ENCODE data around the gene HGFAC. TPM values are rescaled to one million over a fixed set of nuclear protein-coding genes. Genes with fewer than 3 reads are reported as not detected.

HGFAC gene
- total RNA-seq, 4 donors from 2014 or later: not detected

DNA sequence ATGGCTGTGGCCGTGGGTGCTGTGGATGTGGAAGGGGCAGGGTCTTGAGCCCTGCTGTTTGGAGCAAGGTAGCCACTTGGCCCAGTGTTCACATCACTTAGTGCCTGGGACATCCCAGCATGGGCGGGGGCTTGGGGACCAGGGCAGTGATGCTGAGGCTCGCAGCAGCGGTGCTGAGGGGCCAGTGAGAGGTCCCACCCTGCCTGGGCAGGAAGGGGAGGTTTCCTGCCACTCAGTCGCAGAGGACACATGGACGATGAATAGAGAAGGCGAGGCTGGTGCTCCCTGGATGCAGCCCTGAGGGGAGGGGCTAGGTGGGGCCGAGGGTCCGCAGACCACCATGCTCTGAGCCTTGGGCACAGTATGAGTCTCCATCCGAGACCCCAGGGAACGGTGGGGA, 47.1 kb downstream of the HGFAC start:
- H3K27ac ChIP-seq: no peak overlapping the region
- H3K4me1 ChIP-seq: peaks cover 20% of the 10 kb centered on the region
- TF ChIP-seq EP300 (IDR thresholded peaks at IDR 0.05) (no peak), POLR2A (IDR thresholded peaks at IDR 0.05) (no peak), POLR2AphosphoS5 (IDR thresholded peaks at IDR 0.05) (no peak)
- TF ChIP-seq, protein P1, sequence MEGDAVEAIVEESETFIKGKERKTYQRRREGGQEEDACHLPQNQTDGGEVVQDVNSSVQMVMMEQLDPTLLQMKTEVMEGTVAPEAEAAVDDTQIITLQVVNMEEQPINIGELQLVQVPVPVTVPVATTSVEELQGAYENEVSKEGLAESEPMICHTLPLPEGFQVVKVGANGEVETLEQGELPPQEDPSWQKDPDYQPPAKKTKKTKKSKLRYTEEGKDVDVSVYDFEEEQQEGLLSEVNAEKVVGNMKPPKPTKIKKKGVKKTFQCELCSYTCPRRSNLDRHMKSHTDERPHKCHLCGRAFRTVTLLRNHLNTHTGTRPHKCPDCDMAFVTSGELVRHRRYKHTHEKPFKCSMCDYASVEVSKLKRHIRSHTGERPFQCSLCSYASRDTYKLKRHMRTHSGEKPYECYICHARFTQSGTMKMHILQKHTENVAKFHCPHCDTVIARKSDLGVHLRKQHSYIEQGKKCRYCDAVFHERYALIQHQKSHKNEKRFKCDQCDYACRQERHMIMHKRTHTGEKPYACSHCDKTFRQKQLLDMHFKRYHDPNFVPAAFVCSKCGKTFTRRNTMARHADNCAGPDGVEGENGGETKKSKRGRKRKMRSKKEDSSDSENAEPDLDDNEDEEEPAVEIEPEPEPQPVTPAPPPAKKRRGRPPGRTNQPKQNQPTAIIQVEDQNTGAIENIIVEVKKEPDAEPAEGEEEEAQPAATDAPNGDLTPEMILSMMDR (IDR thresholded peaks at IDR 0.05): no peak
- H3K4me3 ChIP-seq: no peak overlapping the region
- 63% methylated on average over 7 of the region's 11 CpGs for WGBS
- peaks cover 84% of the 10 kb centered on the region for H3K27me3 ChIP-seq
- H3K36me3 ChIP-seq: no peaks in the 10 kb centered on the region
- no peak for DNase-seq (ENCODE audit: low spot score in 2 of 2)
- H3K9me3 ChIP-seq: no peaks in the 10 kb centered on the region

DNA sequence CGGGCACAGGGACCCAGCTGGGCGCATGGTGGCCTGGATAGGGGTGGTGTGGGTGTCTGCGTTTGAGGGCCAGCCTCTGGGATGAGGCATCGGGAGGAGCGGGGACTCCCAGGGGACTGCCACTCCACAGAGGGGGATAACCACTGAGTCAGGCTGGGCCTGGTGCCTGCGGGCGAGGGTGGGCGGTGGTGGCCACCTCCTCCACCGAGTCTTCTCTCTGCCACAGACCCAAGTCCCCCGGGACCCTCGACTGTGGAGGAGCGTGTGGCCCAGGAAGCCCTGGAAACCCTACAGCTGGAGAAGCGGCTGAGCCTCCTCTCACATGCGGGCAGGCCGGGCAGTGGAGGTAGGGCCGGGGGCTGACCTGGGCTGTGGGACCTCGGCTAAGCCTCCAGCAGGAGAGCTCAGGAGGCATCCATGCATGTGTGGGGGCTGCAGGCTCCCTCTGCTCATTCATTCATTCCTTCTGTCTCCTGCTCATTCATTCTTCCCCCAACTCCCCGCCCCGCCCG, 47.7 kb downstream of the HGFAC start:
- 58% methylated on average over 10 of the region's 20 CpGs for WGBS
- DNase-seq (ENCODE audit: low spot score in 2 of 2): no peak
- peaks cover 82% of the 10 kb centered on the region for H3K27me3 ChIP-seq

DNA sequence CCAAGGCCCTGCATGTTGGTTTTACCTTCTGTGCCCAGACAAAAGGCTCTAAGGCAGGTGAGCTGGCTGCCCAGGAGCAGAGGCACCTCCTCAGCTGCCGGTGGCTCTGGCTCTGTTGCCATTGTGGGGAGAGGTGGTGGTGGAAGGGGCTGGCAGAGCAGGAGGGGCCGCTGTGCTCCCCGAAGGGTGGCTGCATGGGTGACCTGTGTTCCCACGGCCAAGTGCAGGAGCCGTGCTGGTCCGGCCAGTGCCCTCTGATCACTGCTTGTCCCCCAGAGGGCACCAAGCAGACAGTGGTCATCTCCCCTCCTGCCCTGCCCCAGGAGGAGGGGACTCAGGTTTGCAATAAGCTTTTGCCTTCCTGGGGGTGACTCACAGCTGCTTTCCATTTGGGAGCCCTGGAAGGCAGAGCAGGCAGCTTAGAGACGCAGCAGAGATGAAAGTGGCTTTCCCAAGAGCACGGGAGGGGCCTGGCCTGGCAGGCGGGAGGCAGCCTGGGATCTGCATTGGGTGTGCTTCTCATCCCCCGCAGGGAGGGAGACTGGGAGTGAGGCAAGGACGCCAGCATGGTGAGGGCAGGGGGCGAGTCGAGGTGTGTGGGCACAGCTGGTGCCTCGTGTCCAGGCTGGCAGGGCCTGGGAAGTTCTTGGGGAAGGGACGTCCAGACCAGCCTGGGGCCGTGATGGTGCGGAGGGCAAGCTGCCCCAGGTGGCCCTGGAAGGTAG, 50.1 kb downstream of the HGFAC start:
- Histone ChIP-seq H3K27me3 (peaks cover 74% of the 10 kb centered on the region), H3K9me3 (no peaks in the 10 kb centered on the region), H3K4me3 (no peak overlapping the region), H3K36me3 (no peaks in the 10 kb centered on the region), H3K4me1 (no peaks in the 10 kb centered on the region), H3K27ac (no peak overlapping the region)
- no peak for DNase-seq (ENCODE audit: low spot score in 2 of 2)
- TF ChIP-seq EP300 (IDR thresholded peaks at IDR 0.05): no peak
- no peak for TF ChIP-seq POLR2A (IDR thresholded peaks at IDR 0.05)
- WGBS: 48% methylated on average over 17 of the region's 17 CpGs

More for the DNA sequence above, 47.7 kb downstream of the HGFAC start:
- no peak overlapping the region for H3K4me3 ChIP-seq
- H3K4me1 ChIP-seq: peaks cover 13% of the 10 kb centered on the region
- no peaks in the 10 kb centered on the region for H3K36me3 ChIP-seq
- TF ChIP-seq POLR2A (IDR thresholded peaks at IDR 0.05): no peak
- no peak for TF ChIP-seq EP300 (IDR thresholded peaks at IDR 0.05)
- TF ChIP-seq, protein P1 (IDR thresholded peaks at IDR 0.05): no peak
- TF ChIP-seq POLR2AphosphoS5 (IDR thresholded peaks at IDR 0.05): no peak
- H3K9me3 ChIP-seq: no peaks in the 10 kb centered on the region
- H3K27ac ChIP-seq: no peak overlapping the region

DNA sequence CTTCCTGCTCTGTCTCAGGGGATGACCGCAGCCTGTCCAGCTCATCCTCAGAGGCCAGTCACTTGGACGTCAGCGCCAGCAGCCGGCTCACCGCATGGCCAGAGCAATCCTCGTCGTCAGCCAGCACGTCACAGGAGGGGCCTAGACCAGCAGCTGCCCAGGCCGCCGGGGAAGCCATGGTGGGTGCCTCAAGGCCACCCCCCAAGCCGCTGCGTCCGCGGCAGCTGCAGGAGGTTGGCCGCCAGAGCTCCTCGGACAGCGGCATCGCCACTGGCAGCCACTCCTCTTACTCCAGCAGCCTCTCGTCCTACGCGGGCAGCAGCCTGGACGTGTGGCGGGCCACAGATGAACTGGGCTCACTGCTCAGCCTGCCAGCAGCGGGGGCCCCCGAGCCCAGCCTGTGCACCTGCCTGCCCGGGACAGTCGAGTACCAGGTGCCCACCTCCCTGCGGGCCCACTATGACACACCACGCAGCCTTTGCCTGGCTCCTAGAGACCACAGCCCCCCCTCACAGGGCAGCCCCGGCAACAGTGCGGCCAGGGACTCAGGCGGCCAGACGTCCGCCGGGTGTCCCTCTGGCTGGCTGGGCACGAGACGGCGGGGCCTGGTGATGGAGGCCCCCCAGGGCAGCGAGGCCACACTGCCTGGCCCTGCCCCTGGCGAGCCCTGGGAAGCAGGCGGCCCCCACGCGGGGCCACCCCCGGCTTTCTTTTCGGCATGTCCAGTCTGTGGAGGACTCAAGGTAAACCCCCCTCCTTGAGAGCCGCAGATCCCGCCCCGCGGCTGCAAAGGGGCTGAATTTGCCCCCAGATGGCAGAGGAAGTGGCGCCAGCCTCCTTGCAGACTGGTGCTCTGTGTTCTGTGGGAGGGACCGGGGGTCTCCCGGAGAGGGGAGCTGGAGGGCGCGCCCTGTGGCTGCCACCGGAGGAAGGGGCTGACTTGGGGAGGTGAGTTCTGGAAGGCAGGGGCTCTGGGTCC, 51.3 kb downstream of the HGFAC start:
- Histone ChIP-seq H3K4me1 (no peaks in the 10 kb centered on the region), H3K27me3 (peaks cover 70% of the 10 kb centered on the region), H3K27ac (no peak overlapping the region), H3K36me3 (no peaks in the 10 kb centered on the region), H3K4me3 (no peak overlapping the region), H3K9me3 (no peaks in the 10 kb centered on the region)
- DNase-seq (ENCODE audit: low spot score in 2 of 2): no peak
- no CpG with 5 or more reads among the region's 55 CpGs for WGBS
- TF ChIP-seq EP300 (IDR thresholded peaks at IDR 0.05): no peak
- TF ChIP-seq POLR2A (IDR thresholded peaks at IDR 0.05): no peak
- TF ChIP-seq, protein P1 (IDR thresholded peaks at IDR 0.05): no peak
- no peak for TF ChIP-seq POLR2AphosphoS5 (IDR thresholded peaks at IDR 0.05)

DNA sequence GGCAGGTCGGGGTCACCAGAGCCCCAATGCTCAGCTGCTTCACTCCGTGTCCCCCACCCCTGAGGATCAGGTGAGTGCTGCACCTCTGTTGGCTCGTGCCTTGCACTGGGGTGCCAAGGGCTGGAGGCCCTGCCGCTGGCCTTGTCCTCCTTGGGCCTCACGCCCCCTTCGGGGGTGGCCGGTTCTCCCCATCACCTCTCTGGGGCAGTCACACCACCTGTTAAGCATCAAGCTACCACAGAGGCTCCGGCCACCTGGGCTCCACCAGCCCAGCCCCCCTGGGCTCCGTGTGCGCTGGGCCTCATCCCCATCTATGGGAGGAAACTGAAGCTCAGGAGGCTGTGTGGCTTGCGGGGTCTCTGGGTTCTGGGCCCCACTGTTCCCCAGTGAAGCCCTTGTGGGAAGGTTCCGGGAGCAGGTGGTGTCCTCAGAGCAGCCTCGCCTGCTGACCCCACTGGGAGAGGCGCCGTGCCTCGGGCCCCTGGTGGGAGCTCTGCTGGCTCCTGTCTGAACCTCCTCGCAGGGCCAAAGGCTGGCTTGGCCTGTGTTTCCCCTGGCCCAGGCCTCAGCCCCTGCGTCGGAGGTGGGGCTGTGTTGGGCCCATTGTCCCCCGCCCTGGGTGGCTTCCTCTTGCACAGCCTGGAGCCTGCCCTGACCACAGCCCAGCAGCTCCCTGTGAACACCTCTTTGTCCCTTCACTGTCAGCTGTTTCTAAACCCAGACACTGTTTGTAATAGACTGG, 52.1 kb downstream of the HGFAC start:
- Histone ChIP-seq H3K4me1 (no peaks in the 10 kb centered on the region), H3K27ac (no peak overlapping the region), H3K4me3 (no peak overlapping the region), H3K36me3 (no peaks in the 10 kb centered on the region), H3K9me3 (no peaks in the 10 kb centered on the region), H3K27me3 (peaks cover 64% of the 10 kb centered on the region)
- TF ChIP-seq POLR2A (IDR thresholded peaks at IDR 0.05) (no peak), EP300 (IDR thresholded peaks at IDR 0.05) (no peak)
- TF ChIP-seq, protein P1 (IDR thresholded peaks at IDR 0.05): no peak
- 73% methylated on average over 5 of the region's 20 CpGs for WGBS
- DNase-seq (ENCODE audit: low spot score in 2 of 2): no peak

Measured in suprapubic skin (tissue), 4 donors.